GM21360 (cell line): ENCODE measurements around the gene TREML4.

ENCODE experiments used
- ATAC-seq: cut with Tn5 transposase; IDR thresholded peaks from one replicate; pipeline ENCODE4 v1.9.1; 2021; ENCODE audit warnings: mild to moderate bottlenecking, moderate library complexity; ENCODE audit not compliant: unreplicated experiment

The TREML4 gene

GRCh38 chr6:41283600-41283999 is 55.5 kb downstream of the TREML4 start:
- ATAC-seq = no peak

- ATAC-seq = no peak
Observed at GRCh38 chr6:41284726-41285125, 56.6 kb downstream of the TREML4 start.

- no peak for ATAC-seq
Observed at GRCh38 chr6:41286544-41287346, 58.6 kb downstream of the TREML4 start, which contains the start of gene TREM1. Gene TREM1 (minus strand): TSS chr6:41286682. CDS start chr6:41286655, 27 bp downstream.

GRCh38 chr6:41288030-41288753 is 60.0 kb downstream of the TREML4 start:
- peak; percentile 67 for ATAC-seq
